Neural cell (in vitro differentiated cells): ENCODE results near the gene AFDN. TPM values are rescaled to one million over a fixed set of nuclear protein-coding genes. Genes with fewer than 3 reads are reported as not detected.

Experiments
- H2AFZ ChIP-seq: fragments of 200-600, 300-800 bp; sonication (generic), shearing (Covaris generic); 2 replicates; pipeline ENCODE4 v1.6.0; 2014; ENCODE audit warnings: low read depth, mild to moderate bottlenecking, antibody characterized with exemption, low read length, moderate library complexity
- H3F3A ChIP-seq: fragments of 200-600 bp; shearing (Covaris generic); 2 replicates; pipeline ENCODE4 v1.6.1; 2016; ENCODE audit warnings: mild to moderate bottlenecking, moderate library complexity, mixed read lengths, antibody characterized with exemption, low read length; ENCODE audit not compliant: insufficient read depth, poor library complexity, severe bottlenecking
- H3K27ac ChIP-seq: fragments of 200-600, 300-800 bp; sonication (generic), shearing (Covaris generic); 2 replicates; pipeline ENCODE4 v1.5.1; 2014; ENCODE audit warnings: mild to moderate bottlenecking, low read length, moderate library complexity
- H3K27me3 ChIP-seq: fragments of 300-800, 200-600 bp; sonication (generic), shearing (Covaris generic); 2 replicates; pipeline ENCODE4 v1.6.0; 2014; ENCODE audit warnings: mild to moderate bottlenecking, low read depth, low read length, moderate library complexity; ENCODE audit not compliant: insufficient read depth
- H3K36me3 ChIP-seq: fragments of 300-800, 200-600 bp; sonication (generic), shearing (Covaris generic); 2 replicates; pipeline ENCODE4 v1.5.1; 2014; ENCODE audit warnings: mild to moderate bottlenecking, antibody characterized with exemption, low read length, moderate library complexity; ENCODE audit not compliant: insufficient read depth
- H3K4me2 ChIP-seq: fragments of 300-800, 200-600 bp; sonication (generic), shearing (Covaris generic); 2 replicates; pipeline ENCODE4 v1.6.0; 2014; ENCODE audit warnings: mild to moderate bottlenecking, low read length
- H3K4me3 ChIP-seq: fragments of 300-800, 200-600 bp; sonication (generic), shearing (Covaris generic); 2 replicates; pipeline ENCODE4 v1.5.1; 2014; ENCODE audit warnings: mild to moderate bottlenecking, low read length, moderate library complexity
- H3K79me2 ChIP-seq: fragments of 200-600 bp; shearing (Covaris generic); replicated peaks from 2 replicates; pipeline ENCODE4 v1.6.0; 2014; ENCODE audit warnings: mild to moderate bottlenecking, low read length, moderate library complexity; ENCODE audit not compliant: insufficient read depth
- H3K9ac ChIP-seq: fragments of 300-800, 200-600 bp; sonication (generic), shearing (Covaris generic); 2 replicates; pipeline ENCODE4 v1.6.1; 2016; ENCODE audit warnings: mild to moderate bottlenecking, low read length, mixed read lengths
- H3K9me2 ChIP-seq: fragments of 200-600 bp; shearing (Covaris generic); 2 replicates; pipeline ENCODE4 v1.6.1; 2016; ENCODE audit warnings: mild to moderate bottlenecking, low read length, mixed read lengths; ENCODE audit not compliant: insufficient read depth
- H3K9me3 ChIP-seq: fragments of 200-600, 300-800 bp; sonication (generic), shearing (Covaris generic); 2 replicates; pipeline ENCODE4 v1.6.1; 2016; ENCODE audit warnings: mild to moderate bottlenecking, mixed run types, low read length, moderate library complexity, mixed read lengths
- H4K20me1 ChIP-seq: fragments of 200-600 bp; shearing (Covaris generic); 2 replicates; pipeline ENCODE4 v1.6.1; 2016; ENCODE audit warnings: mild to moderate bottlenecking, mixed run types; ENCODE audit not compliant: insufficient read depth
- EP300 ChIP-seq: fragments of 450-650 bp; conservative IDR thresholded peaks from 2 replicates; pipeline ENCODE4 v1.6.1; 2014; ENCODE audit warnings: antibody characterized with exemption, mild to moderate bottlenecking, moderate library complexity; ENCODE audit not compliant: poor library complexity, severe bottlenecking
- EZH2 ChIP-seq: fragments of 200-600, 300-800 bp; shearing (Covaris generic), sonication (generic); IDR thresholded peaks from 2 replicates; pipeline ENCODE4 v1.6.1; 2014; ENCODE audit warnings: antibody characterized with exemption, low read length, borderline replicate concordance, mild to moderate bottlenecking; ENCODE audit not compliant: insufficient read depth, poor library complexity, severe bottlenecking
- MXI1 ChIP-seq: fragments of 450-650 bp; conservative IDR thresholded peaks from 2 replicates; pipeline ENCODE4 v1.6.1; 2014; ENCODE audit warnings: antibody characterized with exemption, mild to moderate bottlenecking; ENCODE audit not compliant: poor library complexity, severe bottlenecking
- POLR2AphosphoS5 ChIP-seq: IDR thresholded peaks from 2 replicates; pipeline ENCODE4 v1.6.1; 2012
- RAD21 ChIP-seq: fragments of 450-650 bp; conservative IDR thresholded peaks from 2 replicates; pipeline ENCODE4 v1.6.1; 2014; ENCODE audit warnings: antibody characterized with exemption, mild to moderate bottlenecking, moderate library complexity
- SMC3 ChIP-seq: fragments of 450-650 bp; conservative IDR thresholded peaks from 2 replicates; pipeline ENCODE4 v1.6.1; 2014; ENCODE audit warnings: antibody characterized with exemption, mild to moderate bottlenecking, moderate library complexity; ENCODE audit not compliant: poor library complexity
- TAF1 ChIP-seq: IDR thresholded peaks from 2 replicates; pipeline ENCODE4 v1.6.1; 2012; ENCODE audit warnings: low read depth
- polyA plus RNA-seq: library from polyadenylated mRNA; depleted of rRNA; stranded (reverse); fragments of >200 nt; gene quantifications from 2 replicates; pipeline ENCODE4 v1.2.3, GENCODE V29; 2014
- TF ChIP-seq, protein P1 (sequence below): IDR thresholded peaks from 2 replicates; pipeline ENCODE4 v1.6.1; 2012; ENCODE audit warnings: borderline replicate concordance
- TF ChIP-seq, protein P2 (sequence below): fragments of 450-650 bp; IDR thresholded peaks from 2 replicates; pipeline ENCODE4 v1.5.1; 2014; ENCODE audit warnings: antibody characterized with exemption, mild to moderate bottlenecking, moderate library complexity; ENCODE audit not compliant: poor library complexity, severe bottlenecking

Gene AFDN
- polyA plus RNA-seq, 1 donor from 2014 or later = 193 TPM

DNA sequence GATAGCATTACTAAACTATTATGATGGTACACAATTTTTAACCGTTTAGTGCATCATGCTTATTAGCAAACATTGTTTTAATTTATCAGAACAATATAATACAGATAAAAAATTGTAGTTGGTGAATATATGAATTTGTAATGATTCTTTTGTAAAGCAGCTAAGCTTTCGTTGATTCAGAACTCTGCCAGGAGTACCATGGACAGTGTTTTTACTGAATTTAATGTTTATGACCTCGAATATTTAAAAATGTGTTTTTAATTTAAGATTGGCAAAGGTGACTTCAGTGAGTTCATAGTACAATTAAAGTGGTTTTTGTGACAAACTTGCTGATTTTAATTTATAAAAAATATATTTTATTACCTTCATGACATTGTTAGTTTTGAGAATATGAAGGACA is 10.0 kb downstream of the AFDN start:
- Histone ChIP-seq H3K36me3 (no peaks in the 10 kb centered on the region), H3K27me3 (no peaks in the 10 kb centered on the region), H3K79me2 (peaks cover 100% of the 10 kb centered on the region), H2AFZ (no peak overlapping the region), H3F3A (no peaks in the 10 kb centered on the region), H3K27ac (no peak overlapping the region), H3K9ac (no peak overlapping the region), H4K20me1 (peaks cover 18% of the 10 kb centered on the region), H3K4me2 (no peak overlapping the region), H3K4me3 (no peak overlapping the region), H3K9me3 (no peaks in the 10 kb centered on the region), H3K9me2 (no peaks in the 10 kb centered on the region)
- no peak for TF ChIP-seq EP300
- no peak for TF ChIP-seq POLR2AphosphoS5
- no peak for TF ChIP-seq MXI1
- no peak for TF ChIP-seq SMC3
- no peak for TF ChIP-seq EZH2
- no peak for TF ChIP-seq RAD21
- TF ChIP-seq TAF1 = no peak

DNA sequence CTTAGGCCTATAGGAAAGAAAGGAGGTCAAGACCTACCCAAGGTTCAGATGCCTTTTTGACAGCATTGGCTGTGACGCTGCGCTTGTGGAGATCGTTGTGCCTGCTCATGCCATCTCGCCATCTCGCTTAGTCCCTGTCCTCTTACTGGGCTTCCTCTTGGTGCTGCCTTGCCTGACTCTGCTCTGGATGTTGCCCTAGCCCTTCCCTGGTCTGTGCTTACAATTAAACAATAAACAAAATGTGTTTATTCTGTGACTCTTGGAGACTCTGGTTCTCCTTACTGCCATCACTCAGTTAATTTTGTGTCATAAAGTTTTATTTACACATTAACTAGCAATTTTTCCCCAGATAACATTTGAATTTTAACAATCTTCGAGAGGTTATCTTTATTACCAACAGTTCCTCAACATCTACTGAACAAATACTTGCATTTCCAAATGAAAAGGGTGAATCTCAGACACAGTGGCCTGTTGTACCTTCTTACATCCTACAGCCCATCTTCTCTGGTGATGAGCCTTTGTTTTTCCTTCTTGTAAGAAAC is 11.6 kb downstream of the AFDN start:
- no peak overlapping the region for H2AFZ ChIP-seq
- H3K9me2 ChIP-seq = no peaks in the 10 kb centered on the region
- TF ChIP-seq MXI1 (no peak), SMC3 (no peak), EZH2 (no peak), RAD21 (no peak), POLR2AphosphoS5 (no peak)
- TF ChIP-seq, protein P1, sequence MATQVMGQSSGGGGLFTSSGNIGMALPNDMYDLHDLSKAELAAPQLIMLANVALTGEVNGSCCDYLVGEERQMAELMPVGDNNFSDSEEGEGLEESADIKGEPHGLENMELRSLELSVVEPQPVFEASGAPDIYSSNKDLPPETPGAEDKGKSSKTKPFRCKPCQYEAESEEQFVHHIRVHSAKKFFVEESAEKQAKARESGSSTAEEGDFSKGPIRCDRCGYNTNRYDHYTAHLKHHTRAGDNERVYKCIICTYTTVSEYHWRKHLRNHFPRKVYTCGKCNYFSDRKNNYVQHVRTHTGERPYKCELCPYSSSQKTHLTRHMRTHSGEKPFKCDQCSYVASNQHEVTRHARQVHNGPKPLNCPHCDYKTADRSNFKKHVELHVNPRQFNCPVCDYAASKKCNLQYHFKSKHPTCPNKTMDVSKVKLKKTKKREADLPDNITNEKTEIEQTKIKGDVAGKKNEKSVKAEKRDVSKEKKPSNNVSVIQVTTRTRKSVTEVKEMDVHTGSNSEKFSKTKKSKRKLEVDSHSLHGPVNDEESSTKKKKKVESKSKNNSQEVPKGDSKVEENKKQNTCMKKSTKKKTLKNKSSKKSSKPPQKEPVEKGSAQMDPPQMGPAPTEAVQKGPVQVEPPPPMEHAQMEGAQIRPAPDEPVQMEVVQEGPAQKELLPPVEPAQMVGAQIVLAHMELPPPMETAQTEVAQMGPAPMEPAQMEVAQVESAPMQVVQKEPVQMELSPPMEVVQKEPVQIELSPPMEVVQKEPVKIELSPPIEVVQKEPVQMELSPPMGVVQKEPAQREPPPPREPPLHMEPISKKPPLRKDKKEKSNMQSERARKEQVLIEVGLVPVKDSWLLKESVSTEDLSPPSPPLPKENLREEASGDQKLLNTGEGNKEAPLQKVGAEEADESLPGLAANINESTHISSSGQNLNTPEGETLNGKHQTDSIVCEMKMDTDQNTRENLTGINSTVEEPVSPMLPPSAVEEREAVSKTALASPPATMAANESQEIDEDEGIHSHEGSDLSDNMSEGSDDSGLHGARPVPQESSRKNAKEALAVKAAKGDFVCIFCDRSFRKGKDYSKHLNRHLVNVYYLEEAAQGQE = no peak
- H3K27ac ChIP-seq = no peak overlapping the region
- H3K9ac ChIP-seq = no peak overlapping the region
- no peaks in the 10 kb centered on the region for H3K36me3 ChIP-seq
- H4K20me1 ChIP-seq = peaks cover 17% of the 10 kb centered on the region
- peaks cover 100% of the 10 kb centered on the region for H3K79me2 ChIP-seq
- H3K4me3 ChIP-seq = no peak overlapping the region
- no peak overlapping the region for H3K4me2 ChIP-seq
- no peaks in the 10 kb centered on the region for H3K27me3 ChIP-seq
- H3K9me3 ChIP-seq = no peaks in the 10 kb centered on the region
- no peaks in the 10 kb centered on the region for H3F3A ChIP-seq

DNA sequence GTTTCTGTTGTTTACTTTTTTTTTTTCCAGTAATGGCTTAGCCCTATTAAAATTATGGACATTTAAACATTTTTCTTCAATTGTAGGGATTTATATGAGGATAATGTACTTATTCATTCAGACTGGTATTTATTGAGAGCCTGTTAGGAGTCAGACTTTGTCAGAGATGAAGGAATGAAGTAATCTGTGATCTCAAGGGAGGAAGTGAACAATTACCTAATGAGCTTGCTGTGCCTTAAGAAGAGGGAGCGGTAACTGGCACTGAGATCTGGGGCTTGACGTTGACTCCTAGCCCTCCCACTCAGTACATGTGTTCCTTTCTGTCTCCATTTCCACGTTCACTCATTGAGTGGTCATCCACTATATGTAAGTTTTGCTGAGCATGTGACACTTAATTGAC is 12.6 kb downstream of the AFDN start:
- Histone ChIP-seq H3K36me3 (no peaks in the 10 kb centered on the region), H3F3A (no peaks in the 10 kb centered on the region), H3K79me2 (peaks cover 100% of the 10 kb centered on the region), H3K4me3 (peak overlapping the region; percentile 17), H3K9me3 (no peaks in the 10 kb centered on the region), H3K9ac (no peak overlapping the region), H4K20me1 (peaks cover 20% of the 10 kb centered on the region), H3K9me2 (no peaks in the 10 kb centered on the region), H3K27ac (no peak overlapping the region), H2AFZ (no peak overlapping the region), H3K27me3 (no peaks in the 10 kb centered on the region), H3K4me2 (no peak overlapping the region)
- TF ChIP-seq TAF1 (no peak), EZH2 (no peak), RAD21 (no peak), SMC3 (no peak), POLR2AphosphoS5 (no peak), MXI1 (no peak), EP300 (no peak)
- TF ChIP-seq, protein P2, sequence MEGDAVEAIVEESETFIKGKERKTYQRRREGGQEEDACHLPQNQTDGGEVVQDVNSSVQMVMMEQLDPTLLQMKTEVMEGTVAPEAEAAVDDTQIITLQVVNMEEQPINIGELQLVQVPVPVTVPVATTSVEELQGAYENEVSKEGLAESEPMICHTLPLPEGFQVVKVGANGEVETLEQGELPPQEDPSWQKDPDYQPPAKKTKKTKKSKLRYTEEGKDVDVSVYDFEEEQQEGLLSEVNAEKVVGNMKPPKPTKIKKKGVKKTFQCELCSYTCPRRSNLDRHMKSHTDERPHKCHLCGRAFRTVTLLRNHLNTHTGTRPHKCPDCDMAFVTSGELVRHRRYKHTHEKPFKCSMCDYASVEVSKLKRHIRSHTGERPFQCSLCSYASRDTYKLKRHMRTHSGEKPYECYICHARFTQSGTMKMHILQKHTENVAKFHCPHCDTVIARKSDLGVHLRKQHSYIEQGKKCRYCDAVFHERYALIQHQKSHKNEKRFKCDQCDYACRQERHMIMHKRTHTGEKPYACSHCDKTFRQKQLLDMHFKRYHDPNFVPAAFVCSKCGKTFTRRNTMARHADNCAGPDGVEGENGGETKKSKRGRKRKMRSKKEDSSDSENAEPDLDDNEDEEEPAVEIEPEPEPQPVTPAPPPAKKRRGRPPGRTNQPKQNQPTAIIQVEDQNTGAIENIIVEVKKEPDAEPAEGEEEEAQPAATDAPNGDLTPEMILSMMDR = no peak
- TF ChIP-seq, protein P1 = no peak
